H1 (cell line): ENCODE measurements around the gene CCSER2. TPM values are rescaled to one million over a fixed set of nuclear protein-coding genes. Genes with fewer than 3 reads are reported as not detected.

Experiments
- E2F6 ChIP-seq: IDR thresholded peaks from 2 replicates; pipeline ENCODE4 v1.6.1; 2012; ENCODE audit warnings: inconsistent platforms
- RNF2 ChIP-seq: fragments of 200-900, 300-1000 bp; sonication (generic); IDR thresholded peaks from 2 replicates; pipeline ENCODE4 v1.7.1; 2016; ENCODE audit warnings: borderline replicate concordance, low read depth, mild to moderate bottlenecking, antibody characterized with exemption, low read length; ENCODE audit not compliant: poor library complexity, severe bottlenecking; ENCODE audit errors: missing control alignments
- polyA plus RNA-seq, 7 experiments: library from polyadenylated mRNA; depleted of rRNA in 3 of 7; stranded (reverse) in 5 of 7; unstranded in 2 of 7; fragments of >200 nt in 5 of 7; fragments of 200-250 nt in 2 of 7; gene quantifications; 1 replicate in 5 of 7; 2 replicates in 1 of 7; 4 replicates in 1 of 7; pipeline versions ENCODE4 v1.2.1 to v1.2.3, GENCODE V29; 2011 to 2013; ENCODE audit warnings: missing spikeins in 2 of 7, mixed read lengths in 2 of 7
- total RNA-seq: library from RNA; stranded (reverse); fragmentation: NEBNext Ultra II Directional; extraction: Animal tissue kit (Norgen Biotek cat#: 25700); gene quantifications from 2 replicates; pipeline ENCODE4 v1.2.1, GENCODE V29; 2021

CCSER2 gene
- total and polyA plus RNA-seq, 2 of the 8 experiments (the other 6 are each of a cell fraction or from before 2014, with no cell fraction given), result 6.9 to 30.5 TPM

- TF ChIP-seq E2F6, result no peak
- no peak for TF ChIP-seq RNF2
Observed at GRCh38 chr10:84469470-84469869, 141.1 kb downstream of the CCSER2 start (continued).
